ENCODE data around the gene EPS8L2. TPM values are rescaled to one million over a fixed set of nuclear protein-coding genes. Genes with fewer than 3 reads are reported as not detected.

EPS8L2 gene
- total RNA-seq, 1 donor: 55.3 TPM

DNA sequence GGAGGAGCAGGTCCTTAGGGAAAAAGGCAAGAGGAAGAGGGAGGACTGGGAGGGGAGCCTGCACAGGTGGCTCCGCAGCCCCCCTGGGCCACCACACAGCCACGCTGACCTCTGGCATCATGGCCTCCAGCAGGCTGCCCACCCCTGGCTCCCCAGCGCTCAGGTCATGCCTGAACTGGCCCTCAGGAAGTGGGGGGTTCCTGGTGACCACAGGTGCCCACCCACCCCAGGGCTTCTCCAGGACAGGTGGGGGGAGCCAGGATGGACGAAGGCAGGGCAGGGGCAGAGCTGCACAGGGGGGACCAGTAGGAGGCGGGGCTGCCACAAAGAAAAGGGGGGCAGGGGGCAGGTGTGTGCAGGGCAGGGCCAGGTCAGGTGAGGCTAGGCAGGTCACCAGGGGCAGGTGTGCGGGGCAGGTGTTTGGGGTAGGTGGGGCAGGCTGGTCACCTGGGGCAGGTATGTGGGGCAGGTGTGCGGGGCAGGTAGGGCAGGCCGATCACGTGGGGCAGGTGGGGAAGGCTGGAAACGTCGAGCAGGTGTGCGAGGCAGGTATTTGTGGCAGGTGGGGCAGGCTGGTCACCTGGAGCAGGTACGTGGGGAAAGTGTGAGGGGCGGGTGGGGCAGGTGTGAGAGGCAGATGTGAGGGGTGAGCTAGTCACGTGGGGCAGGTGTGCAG lies 12.0 kb upstream of the EPS8L2 start:
- peak overlapping the region; percentile 71 for H3K4me3 ChIP-seq (ENCODE audit: low read depth, low read length)
- TF ChIP-seq, protein P1, sequence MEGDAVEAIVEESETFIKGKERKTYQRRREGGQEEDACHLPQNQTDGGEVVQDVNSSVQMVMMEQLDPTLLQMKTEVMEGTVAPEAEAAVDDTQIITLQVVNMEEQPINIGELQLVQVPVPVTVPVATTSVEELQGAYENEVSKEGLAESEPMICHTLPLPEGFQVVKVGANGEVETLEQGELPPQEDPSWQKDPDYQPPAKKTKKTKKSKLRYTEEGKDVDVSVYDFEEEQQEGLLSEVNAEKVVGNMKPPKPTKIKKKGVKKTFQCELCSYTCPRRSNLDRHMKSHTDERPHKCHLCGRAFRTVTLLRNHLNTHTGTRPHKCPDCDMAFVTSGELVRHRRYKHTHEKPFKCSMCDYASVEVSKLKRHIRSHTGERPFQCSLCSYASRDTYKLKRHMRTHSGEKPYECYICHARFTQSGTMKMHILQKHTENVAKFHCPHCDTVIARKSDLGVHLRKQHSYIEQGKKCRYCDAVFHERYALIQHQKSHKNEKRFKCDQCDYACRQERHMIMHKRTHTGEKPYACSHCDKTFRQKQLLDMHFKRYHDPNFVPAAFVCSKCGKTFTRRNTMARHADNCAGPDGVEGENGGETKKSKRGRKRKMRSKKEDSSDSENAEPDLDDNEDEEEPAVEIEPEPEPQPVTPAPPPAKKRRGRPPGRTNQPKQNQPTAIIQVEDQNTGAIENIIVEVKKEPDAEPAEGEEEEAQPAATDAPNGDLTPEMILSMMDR (IDR thresholded peaks at IDR 0.05; ENCODE audit: insufficient read depth, low read depth, low read length): no peak
- no peak for DNase-seq (ENCODE audit: low read depth)

DNA sequence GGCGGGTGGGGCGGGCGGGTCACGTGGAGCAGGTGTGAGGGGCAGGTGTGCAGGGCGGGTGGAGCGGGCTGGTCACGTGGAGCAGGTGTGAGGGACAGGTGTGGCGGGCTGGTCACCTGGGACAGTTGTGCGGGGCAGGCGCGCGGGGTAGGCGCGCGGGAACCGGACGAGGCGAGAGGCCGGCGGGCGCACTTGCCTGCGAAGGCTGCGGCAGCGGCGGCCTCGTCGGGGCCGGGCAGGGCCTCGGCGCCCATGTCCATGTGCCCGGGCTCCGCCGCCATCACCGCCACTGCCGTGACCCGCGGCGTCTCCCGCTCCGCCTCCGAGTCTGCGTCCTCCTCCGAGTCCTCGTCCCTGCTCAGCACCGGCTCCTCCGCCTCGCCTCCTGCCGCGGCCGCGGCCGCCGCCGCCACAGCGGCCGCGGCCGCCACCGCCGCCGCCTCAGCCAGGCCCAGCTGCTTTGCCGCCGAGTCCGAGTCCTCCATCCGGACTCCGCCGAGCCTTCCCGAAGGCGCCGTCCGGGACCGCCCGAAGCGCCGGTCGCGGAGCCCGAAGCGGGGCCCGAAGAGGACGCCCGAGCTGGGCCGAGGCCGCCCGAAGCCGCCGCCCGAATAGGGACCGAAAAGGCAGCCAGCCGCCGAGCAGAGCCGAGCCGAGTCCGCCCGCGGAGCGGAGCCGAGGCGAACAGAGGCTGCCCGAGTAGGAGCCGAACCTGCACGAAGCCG lies 11.3 kb upstream of the EPS8L2 start, which contains the start of gene DEAF1:
DEAF1 (minus strand) TSS at position 660 of the 725 bp plus-strand sequence; CDS start at position 485, 175 bp downstream.
- TF ChIP-seq, protein P1 (IDR thresholded peaks at IDR 0.05; ENCODE audit: insufficient read depth, low read depth, low read length): no peak
- peak; percentile 98 for DNase-seq (ENCODE audit: low read depth)

DNA sequence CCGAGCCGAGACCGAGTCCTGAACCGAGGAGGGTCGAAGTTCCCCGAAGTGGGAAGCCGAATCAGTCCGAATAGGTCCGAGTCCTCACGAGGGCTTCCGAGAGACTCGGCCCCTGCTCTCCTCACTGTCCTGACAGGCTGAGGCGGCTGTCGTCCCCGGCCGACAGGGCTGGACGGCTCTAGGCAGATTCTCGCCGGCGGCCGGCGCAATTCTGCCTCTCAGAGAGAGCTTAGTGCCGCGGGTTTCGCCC lies 10.8 kb upstream of the EPS8L2 start:
- TF ChIP-seq, protein P1 (IDR thresholded peaks at IDR 0.05; ENCODE audit: insufficient read depth, low read depth, low read length): no peak
- DNase-seq (ENCODE audit: low read depth): no peak
- H3K4me3 ChIP-seq (ENCODE audit: low read depth, low read length): peak overlapping the region; percentile 71

More for the DNA sequence above, 11.3 kb upstream of the EPS8L2 start, which contains the start of gene DEAF1:
- H3K4me3 ChIP-seq (ENCODE audit: low read depth, low read length): peak within 1 kb of the TSS; percentile 71

DNA sequence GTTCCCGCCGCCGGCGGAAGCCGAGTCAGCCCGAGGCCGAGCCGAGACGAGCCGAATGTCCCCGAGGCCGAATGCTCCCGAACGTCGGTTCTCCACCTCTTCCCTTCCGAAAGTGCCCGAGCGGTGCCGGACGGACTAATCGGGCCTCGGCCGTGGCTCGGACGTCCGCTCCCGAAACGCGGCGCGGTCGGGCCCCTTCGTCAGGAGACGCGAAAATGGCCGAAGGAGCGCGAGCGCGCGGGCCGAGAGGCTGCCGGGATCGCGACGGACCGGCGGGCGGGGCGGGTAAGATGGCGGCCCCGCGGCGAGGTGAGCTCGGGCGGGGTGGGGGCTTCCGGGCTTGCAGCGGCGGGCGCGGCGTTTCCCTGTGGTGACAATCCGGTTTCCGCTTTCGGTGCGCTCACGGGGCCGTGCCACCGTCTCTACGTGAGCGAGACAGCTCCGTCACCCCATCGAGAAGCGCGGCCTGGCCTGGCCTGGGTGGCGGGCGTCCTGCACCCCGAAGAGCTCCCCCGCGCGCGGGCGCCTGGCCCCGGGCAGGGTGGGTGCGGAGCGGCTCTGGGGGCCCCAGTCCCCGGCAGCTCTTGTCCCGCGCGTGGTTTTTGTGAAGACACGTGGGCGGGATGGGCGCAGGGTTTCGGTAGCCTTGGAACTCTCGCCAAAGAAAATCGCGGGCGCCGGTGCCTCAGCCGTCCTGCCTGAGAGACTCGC lies 10.3 kb upstream of the EPS8L2 start, which contains the start of gene TMEM80:
TMEM80 (plus strand) TSS at position 279 of the 711 bp plus-strand sequence; CDS start at position 291, 12 bp downstream.
- peak; percentile 98 for DNase-seq (ENCODE audit: low read depth)
- peak within 1 kb of the TSS; percentile 71 for H3K4me3 ChIP-seq (ENCODE audit: low read depth, low read length)
- TF ChIP-seq, protein P1 (IDR thresholded peaks at IDR 0.05; ENCODE audit: insufficient read depth, low read depth, low read length): no peak

DNA sequence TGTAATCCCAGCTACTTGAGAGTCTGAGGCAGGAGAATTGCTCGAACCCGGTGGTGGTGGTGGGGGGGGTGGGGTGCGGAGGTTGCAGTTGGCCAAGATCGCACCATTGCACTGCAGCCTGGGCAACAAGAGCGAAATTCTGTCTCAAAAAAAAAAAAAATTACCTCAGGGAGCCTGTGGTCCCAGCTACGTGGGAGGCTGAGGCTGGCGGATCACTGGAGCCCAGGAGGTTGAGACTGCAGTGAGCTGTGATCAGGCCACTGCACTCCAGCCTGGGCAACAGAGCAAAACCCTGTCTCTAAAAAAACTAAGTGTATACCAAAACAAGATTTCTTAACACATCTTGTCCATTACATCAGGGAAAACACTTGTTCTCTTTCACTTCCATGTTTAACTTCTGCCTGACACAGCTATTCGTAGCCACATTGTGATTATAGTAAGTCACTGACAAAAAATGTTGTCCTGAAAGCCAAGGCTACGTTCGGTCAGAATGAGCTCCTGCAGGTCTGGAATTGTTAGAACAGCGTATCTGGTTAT lies 9.0 kb upstream of the EPS8L2 start:
- TF ChIP-seq, protein P1 (IDR thresholded peaks at IDR 0.05; ENCODE audit: insufficient read depth, low read depth, low read length): no peak
- H3K4me3 ChIP-seq (ENCODE audit: low read depth, low read length): no peak overlapping the region
- DNase-seq (ENCODE audit: low read depth): peak; percentile 85

DNA sequence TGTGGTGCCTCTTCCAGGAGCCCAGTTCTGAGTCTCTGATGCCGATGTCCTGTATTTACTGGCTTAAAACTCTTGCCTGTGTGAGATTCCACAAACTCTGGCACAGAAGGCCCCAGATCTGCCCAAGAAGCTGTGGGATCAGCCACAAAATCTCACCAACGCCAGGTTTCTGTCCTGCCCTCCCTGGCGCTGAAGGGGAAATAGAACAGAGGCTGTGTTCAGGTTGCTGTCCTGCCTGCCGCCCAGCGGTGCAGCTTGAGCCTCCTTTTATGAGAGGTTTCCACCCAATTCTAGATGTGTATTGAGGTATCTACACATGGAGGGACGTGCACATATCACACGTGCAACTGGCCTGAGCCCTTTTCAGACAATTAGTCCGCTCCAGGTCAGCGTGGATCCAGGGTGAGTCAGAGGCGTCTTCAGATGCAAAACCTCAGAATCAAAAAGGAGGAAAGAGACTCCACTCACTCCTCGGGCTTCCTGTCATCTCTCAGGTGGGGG lies 8.2 kb upstream of the EPS8L2 start:
- no peak overlapping the region for H3K4me3 ChIP-seq (ENCODE audit: low read depth, low read length)
- peak; percentile 16 for DNase-seq (ENCODE audit: low read depth)
- TF ChIP-seq, protein P1 (IDR thresholded peaks at IDR 0.05; ENCODE audit: insufficient read depth, low read depth, low read length): no peak

All from fibroblast of villous mesenchyme (primary cell).